GM18907 (cell line): Measurements from ENCODE around the gene GALNT18.

Experiments used
- ATAC-seq: cut with Tn5 transposase; IDR thresholded peaks from one replicate; pipeline ENCODE4 v1.9.1; 2021; ENCODE audit warnings: mild to moderate bottlenecking, moderate library complexity; ENCODE audit not compliant: unreplicated experiment

Gene GALNT18

GRCh38 chr11:11440144-11440543, 181.7 kb downstream of the GALNT18 start:
- no peak for ATAC-seq

- no peak for ATAC-seq
Observed at GRCh38 chr11:11439591-11439990, 182.2 kb downstream of the GALNT18 start.

- no peak for ATAC-seq
Observed at GRCh38 chr11:11436715-11437313, 185.0 kb downstream of the GALNT18 start.

GRCh38 chr11:11435635-11436034, 186.2 kb downstream of the GALNT18 start:
- ATAC-seq: no peak

GRCh38 chr11:11433960-11434359, 187.8 kb downstream of the GALNT18 start:
- ATAC-seq: no peak

GRCh38 chr11:11432621-11433319, 189.0 kb downstream of the GALNT18 start:
- no peak for ATAC-seq

GRCh38 chr11:11430431-11430830, 191.4 kb downstream of the GALNT18 start:
- ATAC-seq: no peak

- ATAC-seq: no peak
Observed at GRCh38 chr11:11428714-11429113, 193.1 kb downstream of the GALNT18 start.

GRCh38 chr11:11427542-11427941, 194.3 kb downstream of the GALNT18 start:
- ATAC-seq: no peak

- ATAC-seq: no peak
Observed at GRCh38 chr11:11427140-11427539, 194.7 kb downstream of the GALNT18 start.

- no peak for ATAC-seq
Observed at GRCh38 chr11:11426226-11426952, 195.4 kb downstream of the GALNT18 start.

GRCh38 chr11:11425806-11426205, 196.0 kb downstream of the GALNT18 start:
- no peak for ATAC-seq

- ATAC-seq: no peak
Observed at GRCh38 chr11:11424688-11425087, 197.1 kb downstream of the GALNT18 start.

GRCh38 chr11:11422411-11423128, 199.2 kb downstream of the GALNT18 start:
- no peak for ATAC-seq

GRCh38 chr11:11421509-11421908, 200.3 kb downstream of the GALNT18 start:
- no peak for ATAC-seq

GRCh38 chr11:11420899-11421285, 200.9 kb downstream of the GALNT18 start:
- no peak for ATAC-seq

- no peak for ATAC-seq
Observed at GRCh38 chr11:11420191-11420898, 201.5 kb downstream of the GALNT18 start.

GRCh38 chr11:11419747-11420146, 202.1 kb downstream of the GALNT18 start:
- ATAC-seq: no peak

- ATAC-seq: no peak
Observed at GRCh38 chr11:11416917-11417316, 204.9 kb downstream of the GALNT18 start.

GRCh38 chr11:11416502-11416901, 205.3 kb downstream of the GALNT18 start:
- no peak for ATAC-seq

- ATAC-seq: no peak
Observed at GRCh38 chr11:11415901-11416300, 205.9 kb downstream of the GALNT18 start.
